ENCODE data around the gene CDC34. TPM values are rescaled to one million over a fixed set of nuclear protein-coding genes. Genes with fewer than 3 reads are reported as not detected.

Gene CDC34
- total and polyA plus RNA-seq, 3 donors from 2014 or later: 149 to 249 (median 205) TPM

- Histone ChIP-seq H3K36me3 (ENCODE audit: low read depth, missing control alignments) (no peaks in the 10 kb centered on the region), H3K27me3 (no peaks in the 10 kb centered on the region), H3K4me3 (no peak overlapping the region), H3K4me1 (peaks cover 13% of the 10 kb centered on the region), H3K27ac (no peak overlapping the region), H3K9me3 (no peaks in the 10 kb centered on the region)
- DNase-seq: no peak
- intact Hi-C loops (cut with DNase I; ENCODE audit: low total_unique reads): no loop called here
- 72 to 77% methylated on average over 26 to 30 of the region's 30 CpGs for WGBS, 2 donors
- TF ChIP-seq CTCF (IDR thresholded peaks at IDR 0.05) (no peak), POLR2A (IDR thresholded peaks at IDR 0.05) (no peak)
Observed at GRCh38 chr19:511101-511851, 20.3 kb upstream of the CDC34 start.

- H3K36me3 ChIP-seq (ENCODE audit: low read depth, missing control alignments): no peaks in the 10 kb centered on the region
- DNase-seq: no peak
- no peak overlapping the region for H3K27ac ChIP-seq
- 40 to 56% methylated on average over 31 to 57 of the region's 62 CpGs for WGBS, 2 donors
- H3K9me3 ChIP-seq: no peaks in the 10 kb centered on the region
- no peaks in the 10 kb centered on the region for H3K27me3 ChIP-seq
- peaks cover 9% of the 10 kb centered on the region for H3K4me1 ChIP-seq
- peak overlapping the region in 1 of 2 donors; percentile 3 for H3K4me3 ChIP-seq
- intact Hi-C loops (cut with DNase I; ENCODE audit: low total_unique reads): no loop called here
- no peak for TF ChIP-seq CTCF (IDR thresholded peaks at IDR 0.05)
Observed at GRCh38 chr19:512547-513365, 18.8 kb upstream of the CDC34 start.

DNA sequence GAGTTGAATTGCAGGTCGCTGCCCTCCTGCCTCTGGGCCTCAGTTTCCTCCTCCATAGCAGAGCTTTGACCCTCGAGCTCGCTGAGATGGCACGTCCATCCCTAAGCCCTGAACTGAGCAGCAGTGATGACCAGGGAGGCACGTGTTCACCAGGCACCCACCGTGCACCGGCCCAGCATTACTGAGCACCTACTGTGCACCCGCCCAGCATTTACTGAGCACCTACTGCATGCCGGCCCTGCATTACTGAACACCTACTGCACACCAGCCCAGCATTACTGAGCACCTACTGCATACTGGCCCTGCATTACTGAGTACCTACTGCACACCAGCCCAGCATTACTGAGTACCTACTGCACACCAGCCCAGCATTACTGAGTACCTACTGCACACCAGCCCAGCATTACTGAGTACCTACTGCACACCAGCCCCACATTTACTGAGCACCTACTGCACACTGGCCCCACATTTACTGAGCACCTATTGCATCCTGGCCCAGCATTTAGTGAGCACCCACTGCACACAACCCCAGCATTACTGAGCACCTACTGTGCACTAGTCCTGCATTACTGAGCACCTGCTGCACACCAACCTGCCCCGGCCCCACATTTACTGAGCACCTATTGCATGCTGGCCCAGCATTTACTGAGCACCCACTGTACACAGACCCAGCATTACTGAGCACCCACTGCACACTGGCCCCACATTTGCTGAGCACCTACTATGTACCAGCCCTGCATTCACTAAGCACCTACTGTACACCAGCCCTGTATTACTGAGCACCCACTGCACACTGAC, 18.0 kb upstream of the CDC34 start:
- H3K27me3 ChIP-seq: no peaks in the 10 kb centered on the region
- WGBS, 2 donors: 73 to 74% methylated on average over 10 of the region's 10 CpGs
- H3K4me3 ChIP-seq: peak overlapping the region in 1 of 2 donors; percentile 3
- intact Hi-C loops (cut with DNase I; ENCODE audit: low total_unique reads): no loop called here
- TF ChIP-seq POLR2A (IDR thresholded peaks at IDR 0.05) (no peak), CTCF (IDR thresholded peaks at IDR 0.05) (no peak)
- H3K36me3 ChIP-seq (ENCODE audit: low read depth, missing control alignments): no peaks in the 10 kb centered on the region
- H3K27ac ChIP-seq: no peak overlapping the region
- no peaks in the 10 kb centered on the region for H3K9me3 ChIP-seq
- no peak for DNase-seq
- peaks cover 2% of the 10 kb centered on the region for H3K4me1 ChIP-seq

DNA sequence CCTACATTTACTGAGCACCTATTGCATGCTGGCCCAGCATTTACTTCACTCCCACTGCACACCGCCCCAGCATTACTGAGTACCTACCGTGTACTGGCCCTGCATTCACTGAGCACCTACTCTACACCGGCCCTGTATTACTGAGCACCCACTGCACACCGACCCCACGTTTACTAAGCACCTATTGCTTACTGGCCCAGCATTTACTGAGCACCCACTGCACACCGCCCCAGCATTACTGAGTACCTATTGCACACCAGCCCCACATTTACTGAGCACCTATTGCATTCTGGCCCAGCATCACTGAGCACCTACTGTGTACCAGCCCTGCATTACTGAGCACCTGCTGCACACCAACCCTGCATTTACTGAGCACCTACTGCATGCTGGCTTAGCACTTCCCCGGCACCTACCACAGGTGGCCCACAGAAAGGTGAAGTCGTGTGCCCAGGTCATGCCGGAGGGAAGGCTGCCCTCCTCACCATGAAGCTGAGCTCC, 17.3 kb upstream of the CDC34 start:
- H3K27me3 ChIP-seq: no peaks in the 10 kb centered on the region
- intact Hi-C loops (cut with DNase I; ENCODE audit: low total_unique reads): no loop called here
- H3K4me3 ChIP-seq: no peak overlapping the region
- no peaks in the 10 kb centered on the region for H3K9me3 ChIP-seq
- DNase-seq: no peak
- H3K27ac ChIP-seq: no peak overlapping the region
- no peak for TF ChIP-seq CTCF (IDR thresholded peaks at IDR 0.05)
- TF ChIP-seq POLR2A (IDR thresholded peaks at IDR 0.05): no peak
- no peaks in the 10 kb centered on the region for H3K36me3 ChIP-seq (ENCODE audit: low read depth, missing control alignments)
- no peaks in the 10 kb centered on the region for H3K4me1 ChIP-seq
- WGBS, 2 donors: 90 to 98% methylated on average over 7 to 9 of the region's 9 CpGs
